Parathyroid adenoma (tissue), 2 donors: Measurements from ENCODE around the gene RUFY2.

Experiments used
- H2AFZ ChIP-seq: fragments of 300-600 bp; sonication (generic); one replicate; pipeline ENCODE4 v1.7.0; 2017; ENCODE audit warnings: antibody characterized with exemption, mild to moderate bottlenecking
- H3K27ac ChIP-seq: fragments of 300-600 bp; sonication (generic); one replicate; pipeline ENCODE4 v1.7.0; 2017
- H3K27me3 ChIP-seq: fragments of 300-600 bp; sonication (generic); one replicate; pipeline ENCODE4 v1.7.0; 2017; ENCODE audit warnings: low read length; ENCODE audit not compliant: control insufficient read depth, insufficient read depth
- H3K36me3 ChIP-seq: fragments of 300-600 bp; sonication (generic); one replicate; pipeline ENCODE4 v1.7.0; 2017; ENCODE audit warnings: low read length; ENCODE audit not compliant: control insufficient read depth, insufficient read depth
- H3K4me1 ChIP-seq: fragments of 300-600 bp; sonication (generic); one replicate; pipeline ENCODE4 v1.7.0; 2017; ENCODE audit warnings: control low read depth
- H3K4me2 ChIP-seq: fragments of 300-600 bp; sonication (generic); one replicate; pipeline ENCODE4 v1.7.0; 2017; ENCODE audit warnings: low read length
- H3K4me3 ChIP-seq: fragments of 300-600 bp; sonication (generic); one replicate; pipeline ENCODE4 v1.7.0; 2017; ENCODE audit warnings: low read depth, low read length
- H3K79me2 ChIP-seq: fragments of 300-600 bp; sonication (generic); one replicate; pipeline ENCODE4 v1.7.0; 2017; ENCODE audit warnings: control low read depth
- H3K9ac ChIP-seq: fragments of 300-600 bp; sonication (generic); one replicate; pipeline ENCODE4 v1.7.0; 2017; ENCODE audit warnings: mild to moderate bottlenecking
- H3K9me3 ChIP-seq: fragments of 300-600 bp; sonication (generic); one replicate; pipeline ENCODE4 v1.7.0; 2017; ENCODE audit warnings: low read length; ENCODE audit not compliant: control insufficient read depth
- TF ChIP-seq, protein P1 (sequence below): fragments of 300-600 bp; sonication (generic); IDR thresholded peaks from one replicate; pipeline ENCODE4 v1.7.0; 2017; ENCODE audit warnings: antibody characterized with exemption, mild to moderate bottlenecking
- donor health status: primary hyperparathyroidism.

RUFY2 gene

DNA sequence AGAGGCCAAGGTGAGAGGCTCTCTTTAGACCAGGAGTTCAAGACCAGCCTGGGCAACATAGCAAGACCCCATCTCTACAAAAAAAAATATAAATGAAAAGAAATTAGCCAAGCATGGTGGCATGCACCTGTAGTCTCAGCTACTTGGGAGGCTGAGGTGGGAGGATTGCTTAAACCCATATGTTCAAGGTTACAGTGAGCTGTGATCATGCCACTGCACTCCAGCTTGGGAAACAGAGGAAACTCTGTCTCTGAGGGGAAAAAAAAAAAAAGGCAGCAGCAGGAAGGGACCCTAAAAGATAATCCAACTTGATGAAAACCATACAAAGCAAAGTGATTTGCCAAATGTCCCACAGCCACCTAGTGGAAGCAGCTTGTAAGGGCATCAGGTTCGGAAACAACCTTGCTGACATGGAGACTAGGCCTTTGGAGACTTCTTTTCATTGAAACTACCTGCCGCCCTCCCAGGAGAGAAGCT is 58.8 kb downstream of the RUFY2 start:
- H3K9me3 ChIP-seq = no peaks in the 10 kb centered on the region
- no peaks in the 10 kb centered on the region for H3K4me1 ChIP-seq
- no peak overlapping the region for H3K27ac ChIP-seq
- H3K4me3 ChIP-seq = no peak overlapping the region
- TF ChIP-seq, protein P1, sequence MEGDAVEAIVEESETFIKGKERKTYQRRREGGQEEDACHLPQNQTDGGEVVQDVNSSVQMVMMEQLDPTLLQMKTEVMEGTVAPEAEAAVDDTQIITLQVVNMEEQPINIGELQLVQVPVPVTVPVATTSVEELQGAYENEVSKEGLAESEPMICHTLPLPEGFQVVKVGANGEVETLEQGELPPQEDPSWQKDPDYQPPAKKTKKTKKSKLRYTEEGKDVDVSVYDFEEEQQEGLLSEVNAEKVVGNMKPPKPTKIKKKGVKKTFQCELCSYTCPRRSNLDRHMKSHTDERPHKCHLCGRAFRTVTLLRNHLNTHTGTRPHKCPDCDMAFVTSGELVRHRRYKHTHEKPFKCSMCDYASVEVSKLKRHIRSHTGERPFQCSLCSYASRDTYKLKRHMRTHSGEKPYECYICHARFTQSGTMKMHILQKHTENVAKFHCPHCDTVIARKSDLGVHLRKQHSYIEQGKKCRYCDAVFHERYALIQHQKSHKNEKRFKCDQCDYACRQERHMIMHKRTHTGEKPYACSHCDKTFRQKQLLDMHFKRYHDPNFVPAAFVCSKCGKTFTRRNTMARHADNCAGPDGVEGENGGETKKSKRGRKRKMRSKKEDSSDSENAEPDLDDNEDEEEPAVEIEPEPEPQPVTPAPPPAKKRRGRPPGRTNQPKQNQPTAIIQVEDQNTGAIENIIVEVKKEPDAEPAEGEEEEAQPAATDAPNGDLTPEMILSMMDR = peak; percentile 49
- H3K36me3 ChIP-seq = no peaks in the 10 kb centered on the region
- no peak overlapping the region for H3K9ac ChIP-seq
- no peaks in the 10 kb centered on the region for H3K27me3 ChIP-seq
- H3K4me2 ChIP-seq = no peak overlapping the region
- H3K79me2 ChIP-seq = no peaks in the 10 kb centered on the region
- no peak overlapping the region for H2AFZ ChIP-seq

- H3K36me3 ChIP-seq = no peaks in the 10 kb centered on the region
- TF ChIP-seq, protein P1 = no peak
- H3K4me1 ChIP-seq = no peaks in the 10 kb centered on the region
- H3K9ac ChIP-seq = no peak overlapping the region
- H3K79me2 ChIP-seq = no peaks in the 10 kb centered on the region
- H3K4me2 ChIP-seq = no peak overlapping the region
- no peaks in the 10 kb centered on the region for H3K27me3 ChIP-seq
- H3K4me3 ChIP-seq = no peak overlapping the region
- no peaks in the 10 kb centered on the region for H3K9me3 ChIP-seq
- no peak overlapping the region for H3K27ac ChIP-seq
- no peak overlapping the region for H2AFZ ChIP-seq
These were observed 60.3 kb downstream of the RUFY2 start for GRCh38 chr10:68346774-68347173.

DNA sequence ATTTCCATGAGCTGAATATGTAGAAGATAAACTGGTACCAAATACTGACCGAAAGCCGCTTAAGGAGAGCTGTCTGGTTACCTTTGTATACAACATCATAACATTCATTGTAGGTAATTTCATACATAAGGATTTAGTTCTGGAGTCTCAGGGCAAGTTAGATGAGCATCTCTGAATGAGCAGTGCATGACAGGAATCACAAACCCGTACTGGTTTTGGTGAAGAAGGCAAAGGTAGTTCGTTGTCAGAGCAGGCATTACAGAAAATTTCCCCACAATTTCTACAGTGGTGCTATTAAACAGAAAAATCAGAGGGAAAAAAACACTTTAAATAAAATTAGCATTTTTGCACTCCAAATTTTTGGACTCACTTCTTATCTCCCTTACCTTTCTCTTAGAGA is 61.5 kb downstream of the RUFY2 start:
- no peaks in the 10 kb centered on the region for H3K9me3 ChIP-seq
- no peak overlapping the region for H3K4me3 ChIP-seq
- no peaks in the 10 kb centered on the region for H3K36me3 ChIP-seq
- H2AFZ ChIP-seq = no peak overlapping the region
- no peaks in the 10 kb centered on the region for H3K27me3 ChIP-seq
- no peak overlapping the region for H3K4me2 ChIP-seq
- no peak overlapping the region for H3K27ac ChIP-seq
- H3K79me2 ChIP-seq = no peaks in the 10 kb centered on the region
- H3K4me1 ChIP-seq = no peaks in the 10 kb centered on the region
- TF ChIP-seq, protein P1 = no peak
- no peak overlapping the region for H3K9ac ChIP-seq

GRCh38 chr10:68342909-68343516 is 64.1 kb downstream of the RUFY2 start:
- Histone ChIP-seq H3K4me2 (no peak overlapping the region), H3K27me3 (no peaks in the 10 kb centered on the region), H3K4me1 (no peaks in the 10 kb centered on the region), H3K4me3 (no peak overlapping the region), H3K36me3 (no peaks in the 10 kb centered on the region), H3K9ac (no peak overlapping the region), H3K27ac (no peak overlapping the region), H3K9me3 (no peaks in the 10 kb centered on the region), H3K79me2 (peaks cover 14% of the 10 kb centered on the region), H2AFZ (no peak overlapping the region)
- TF ChIP-seq, protein P1 = no peak
